GDM1 (cell line): Measurements from ENCODE around the gene TAOK1.

Source experiments
- DNase-seq: peaks from one replicate; lab custom pipeline; 2025; lab: John Stamatoyannopoulos, UW

Gene TAOK1

DNA sequence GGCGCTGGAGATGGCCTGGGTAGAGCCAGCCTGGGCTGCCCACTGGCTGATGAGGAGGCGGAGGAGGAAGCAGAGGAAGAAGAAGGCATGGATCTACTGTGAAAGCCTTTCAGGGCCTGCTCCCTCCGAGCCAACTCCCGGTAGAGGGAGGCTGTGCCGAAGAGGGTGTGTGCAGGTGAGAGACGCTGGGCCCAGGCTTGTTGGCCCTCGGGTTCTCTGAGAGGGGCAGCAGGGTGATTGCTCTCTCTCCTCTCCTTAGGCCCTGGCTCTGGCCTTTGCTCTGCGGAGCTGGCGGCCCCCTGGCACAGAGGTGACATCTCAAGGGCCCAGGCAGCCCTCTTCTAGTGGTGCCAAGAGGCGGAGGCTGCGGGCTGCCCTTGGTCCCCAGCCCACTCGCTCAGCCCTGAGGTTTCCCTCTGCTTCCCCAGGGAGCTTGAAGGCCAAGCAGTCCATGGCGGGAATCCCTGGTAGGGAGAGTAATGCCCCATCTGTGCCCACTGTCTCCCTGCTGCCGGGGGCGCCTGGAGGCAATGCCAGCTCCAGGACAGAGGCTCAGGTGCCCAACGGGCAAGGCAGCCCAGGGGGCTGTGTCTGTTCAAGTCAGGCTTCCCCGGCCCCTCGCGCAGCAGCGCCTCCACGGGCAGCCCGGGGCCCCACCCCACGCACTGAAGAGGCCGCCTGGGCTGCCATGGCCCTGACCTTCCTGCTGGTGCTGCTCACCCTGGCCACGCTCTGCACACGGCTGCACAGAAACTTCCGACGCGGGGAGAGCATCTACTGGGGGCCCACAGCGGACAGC lies 181.9 kb downstream of the TAOK1 start:
- DNase-seq = no peak

DNA sequence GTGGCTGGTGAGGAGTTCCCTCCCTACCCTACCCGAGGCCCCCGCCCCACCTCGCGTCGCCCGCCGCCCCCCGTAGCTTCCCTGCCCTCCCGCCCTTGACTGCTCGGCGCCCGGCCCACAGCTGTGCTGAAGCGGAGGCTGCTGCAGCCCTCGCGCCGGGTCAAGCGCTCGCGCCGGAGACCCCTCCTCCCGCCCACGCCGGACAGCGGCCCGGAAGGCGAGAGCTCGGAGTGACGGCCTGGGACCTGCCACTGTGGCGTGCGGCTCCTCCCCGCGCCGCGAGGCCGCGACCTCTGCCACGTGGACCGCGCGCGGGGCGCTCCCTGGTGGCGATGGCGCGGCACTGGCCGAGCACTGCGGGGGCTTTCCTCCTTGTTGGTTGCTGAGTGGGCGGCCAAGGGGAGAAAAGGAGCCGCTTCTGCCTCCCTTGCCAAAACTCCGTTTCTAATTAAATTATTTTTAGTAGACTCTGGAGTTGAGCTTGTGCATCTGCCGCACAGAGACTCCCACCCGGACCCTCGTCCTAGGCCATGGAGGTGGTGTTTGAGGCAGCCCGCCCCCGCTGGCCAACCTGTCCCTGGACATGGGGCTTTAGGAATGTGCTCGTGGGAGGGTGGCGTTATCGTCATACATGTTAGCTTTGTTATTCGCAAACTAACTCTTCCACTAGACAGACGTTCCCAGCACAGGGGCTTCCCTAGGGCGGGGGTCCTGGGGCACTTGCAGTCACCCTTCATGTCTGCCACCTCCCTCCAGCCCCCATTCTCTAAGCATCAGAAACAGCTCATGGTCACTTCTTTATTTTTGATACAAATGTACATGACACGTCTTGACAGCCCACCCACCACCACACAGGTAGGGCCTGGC lies 182.8 kb downstream of the TAOK1 start:
- DNase-seq = no peak

DNA sequence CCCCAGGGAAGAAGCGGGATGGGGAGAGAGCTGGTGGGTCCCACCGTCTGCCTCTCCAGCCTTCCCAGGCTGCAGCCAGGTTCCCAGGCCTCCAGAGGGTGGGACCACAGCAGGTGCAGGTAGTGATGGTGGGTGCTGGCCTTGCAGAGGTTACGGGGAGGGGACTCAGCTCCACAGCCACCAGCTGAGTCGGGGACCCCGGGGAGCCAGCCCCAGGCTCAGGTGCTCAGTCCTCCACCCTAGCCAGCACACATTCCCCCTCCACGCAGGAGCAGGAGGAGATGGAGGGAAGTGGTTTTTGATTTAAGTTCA lies 183.4 kb downstream of the TAOK1 start:
- no peak for DNase-seq

DNA sequence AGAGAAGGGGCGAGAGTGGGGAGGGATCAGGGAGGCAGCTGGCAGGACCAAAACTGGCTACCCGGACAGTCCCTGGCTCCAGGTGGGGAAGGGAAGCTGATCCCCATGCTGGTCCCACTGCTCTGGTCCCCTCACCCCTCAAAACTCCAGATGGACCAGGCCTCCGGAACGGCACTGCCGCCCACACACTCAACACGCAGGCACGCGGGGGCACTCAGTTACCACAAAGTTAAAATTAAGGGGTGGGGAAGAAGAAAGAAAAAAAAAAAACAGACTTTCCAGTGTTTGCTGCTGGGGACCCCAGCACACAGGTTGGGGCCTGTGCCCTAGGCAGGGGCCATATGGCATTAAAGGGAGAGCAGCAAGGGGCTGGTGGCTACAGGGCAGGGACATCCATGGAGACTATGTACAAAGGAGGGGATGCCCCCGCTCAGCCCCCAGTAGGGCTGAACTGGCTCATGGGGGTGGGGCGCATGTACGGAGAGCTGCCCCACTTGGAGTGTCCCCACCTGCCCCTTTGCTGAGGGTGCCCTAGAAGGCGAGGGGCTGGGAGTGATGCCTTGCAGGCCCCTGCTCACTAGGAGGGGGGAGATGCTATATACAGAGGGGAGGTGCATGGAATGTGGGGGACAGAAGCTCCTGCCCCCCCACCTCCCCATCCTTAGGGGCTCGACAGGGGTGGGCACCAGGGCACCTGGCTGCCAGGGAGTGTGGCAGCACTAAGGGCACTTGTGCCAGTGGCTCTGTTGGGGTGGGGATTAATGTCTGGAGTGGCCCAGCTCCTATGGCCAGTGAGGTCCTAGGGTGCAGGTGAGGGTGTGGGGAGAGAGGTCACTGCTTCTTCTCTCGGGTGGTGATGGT lies 183.9 kb downstream of the TAOK1 start:
- no peak for DNase-seq

DNA sequence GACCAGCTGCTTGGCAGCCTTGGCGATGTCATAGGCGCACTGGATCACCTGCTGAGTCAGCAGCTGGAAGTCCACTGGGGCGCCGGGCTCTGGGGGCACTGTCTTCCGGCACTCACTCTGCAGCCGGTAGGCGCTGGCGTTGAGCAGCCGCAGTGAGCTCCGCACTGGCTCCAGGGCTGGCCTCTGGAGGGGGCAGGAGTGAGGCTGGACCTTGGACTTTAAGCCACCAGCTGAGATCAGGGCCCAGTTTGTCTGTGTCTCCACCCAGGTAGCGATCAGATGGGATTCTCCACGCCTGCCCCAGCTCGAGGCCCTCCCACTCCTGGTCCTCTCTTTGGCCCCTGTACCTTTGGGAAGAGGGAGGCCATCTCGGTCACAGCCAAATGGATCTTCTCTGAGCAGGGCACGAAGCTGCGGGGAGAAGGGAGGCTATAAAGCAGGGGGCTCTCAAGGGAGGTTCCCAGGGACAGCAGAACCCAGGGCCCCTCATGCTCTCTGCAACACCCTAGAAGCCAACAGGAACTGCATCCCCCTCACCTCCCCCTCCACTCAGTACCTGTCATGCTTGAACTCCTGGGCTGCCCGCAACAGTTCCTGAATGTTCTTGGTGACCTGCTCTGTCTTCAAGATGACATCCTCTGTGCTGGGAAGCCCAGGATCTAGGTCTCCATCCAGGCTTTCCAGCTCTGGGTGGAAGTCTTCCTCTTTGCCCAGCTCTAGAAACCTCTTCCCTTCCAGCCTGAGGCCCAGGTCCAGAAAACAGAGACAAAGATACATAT lies 184.8 kb downstream of the TAOK1 start:
- no peak for DNase-seq

DNA sequence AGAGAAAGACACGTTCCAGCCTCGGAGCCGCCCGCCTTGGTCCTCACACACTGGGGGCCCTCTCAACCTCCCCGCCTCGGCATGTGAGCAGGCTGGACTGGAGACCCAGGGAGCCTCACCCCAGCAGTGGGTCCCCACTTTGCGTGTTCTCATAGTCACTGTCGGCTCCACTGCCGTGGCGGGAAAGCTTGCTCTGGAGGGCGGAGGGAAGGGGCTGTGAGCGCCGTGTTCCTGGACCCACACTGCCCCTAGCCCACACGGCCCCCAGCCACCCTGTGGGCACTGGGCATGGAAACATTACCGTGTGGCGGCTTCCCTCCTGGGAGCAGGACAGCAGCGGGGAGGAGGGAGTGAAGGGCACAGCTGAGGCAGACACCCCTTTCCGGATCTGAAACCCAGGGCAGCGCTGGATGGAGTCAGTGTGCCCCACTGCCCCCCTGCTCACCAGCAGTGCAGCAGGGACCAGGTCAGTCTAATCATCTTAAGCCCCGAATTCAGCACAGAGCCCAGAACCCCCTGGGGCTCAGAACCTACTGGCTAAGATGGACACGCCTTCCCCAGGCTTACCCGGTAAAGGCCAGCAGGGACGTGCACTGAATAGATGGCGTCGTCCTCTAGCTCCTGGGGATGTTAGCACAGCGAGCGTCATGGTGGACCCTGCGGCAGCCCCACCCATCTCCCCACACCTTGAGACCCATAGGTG lies 185.5 kb downstream of the TAOK1 start:
- no peak for DNase-seq

DNA sequence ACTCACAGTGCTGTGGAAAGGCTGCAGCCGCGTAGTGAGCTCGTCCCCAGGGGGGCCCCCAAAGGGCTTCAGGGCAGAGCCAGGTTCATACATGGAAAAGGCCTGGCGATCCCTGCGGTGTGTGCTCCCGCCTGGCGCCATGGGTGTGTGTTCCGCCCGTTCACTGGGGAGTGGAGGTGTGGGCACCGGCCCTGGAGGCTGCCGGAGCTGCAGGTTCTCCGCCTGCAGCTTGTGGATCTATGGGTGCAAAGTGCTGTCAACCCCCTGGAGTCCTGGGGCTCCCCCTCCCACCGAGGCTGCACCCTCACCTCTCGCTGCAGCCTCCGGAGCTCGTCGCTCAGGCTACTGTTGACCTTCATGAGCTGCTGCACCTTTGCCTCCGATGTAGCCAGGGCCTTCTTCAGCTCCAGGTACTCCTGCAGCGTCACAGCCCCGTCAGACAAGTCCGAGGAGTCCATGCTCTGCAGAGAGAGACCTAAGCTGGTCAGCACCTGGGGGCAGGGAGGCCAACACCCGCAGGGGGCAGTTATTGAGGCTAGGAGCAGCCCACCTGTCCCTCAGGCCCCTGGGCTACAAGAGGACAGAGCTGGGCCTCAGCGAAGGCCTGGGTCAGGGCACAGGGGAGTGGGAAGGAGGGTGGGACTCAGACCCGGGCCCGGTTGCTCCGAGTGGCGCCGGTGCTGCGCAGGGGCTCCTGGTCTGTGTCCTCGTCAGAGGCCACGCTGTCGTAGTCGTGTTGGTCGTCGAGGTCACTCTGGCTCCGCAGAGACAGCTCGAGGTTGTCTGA lies 186.2 kb downstream of the TAOK1 start:
- DNase-seq = no peak

DNA sequence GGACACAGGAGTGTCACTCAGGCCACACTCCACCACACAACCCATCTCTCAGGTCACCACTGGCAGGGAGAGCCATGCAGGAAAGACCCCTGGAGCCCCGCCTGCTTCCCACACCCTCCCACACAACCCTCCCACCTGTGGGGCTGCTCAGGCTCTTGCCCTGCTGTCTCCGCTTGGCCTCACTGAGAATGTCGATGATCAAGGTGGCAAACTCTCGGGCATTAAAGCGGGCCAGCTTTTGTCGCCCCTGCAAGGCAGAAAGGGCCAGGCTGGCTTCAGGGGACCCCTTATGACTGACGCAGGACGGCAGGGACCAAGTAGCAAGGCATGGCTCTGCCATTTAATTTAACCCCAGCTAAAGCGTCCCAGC lies 186.8 kb downstream of the TAOK1 start:
- no peak for DNase-seq

DNA sequence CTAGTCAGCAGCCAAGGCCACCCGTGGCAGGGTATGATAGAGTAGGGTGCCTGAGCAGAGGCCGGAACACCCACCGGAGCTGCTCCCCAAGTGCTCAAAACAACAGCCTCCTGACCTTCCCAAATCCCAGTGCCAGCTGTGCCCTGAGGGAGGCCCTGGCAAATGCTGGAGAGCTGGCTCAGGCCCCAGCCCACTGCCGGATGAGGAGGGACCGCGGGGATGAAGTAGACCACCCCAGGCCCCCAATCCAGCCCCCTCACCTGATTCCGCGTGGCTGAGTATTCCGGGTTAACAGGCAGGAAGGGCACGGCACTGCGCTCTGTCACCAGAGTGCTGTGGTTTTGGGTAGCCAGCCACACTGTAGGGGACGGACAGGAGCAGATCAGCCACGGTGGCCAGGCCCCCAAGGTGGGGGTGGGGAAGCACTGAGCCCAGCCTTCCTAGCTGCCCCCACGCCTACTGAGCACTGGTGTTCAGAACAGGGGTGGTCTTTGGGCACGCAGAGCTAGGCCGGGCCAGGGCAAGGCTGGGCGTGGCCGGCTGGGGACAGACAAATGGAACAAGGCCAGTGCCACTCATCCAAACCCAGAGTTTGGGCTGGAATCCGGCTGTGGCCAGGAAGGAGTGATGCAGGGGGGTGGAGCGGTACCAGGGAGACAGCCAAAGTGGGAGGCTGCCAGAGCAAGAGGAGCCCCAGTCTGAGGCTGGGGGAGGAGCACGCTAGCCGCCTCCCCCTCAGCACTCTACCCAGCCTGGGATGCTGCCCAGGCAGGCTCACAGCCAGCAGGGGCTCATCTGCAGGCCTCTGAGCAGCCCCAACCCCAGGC lies 187.4 kb downstream of the TAOK1 start:
- no peak for DNase-seq

DNA sequence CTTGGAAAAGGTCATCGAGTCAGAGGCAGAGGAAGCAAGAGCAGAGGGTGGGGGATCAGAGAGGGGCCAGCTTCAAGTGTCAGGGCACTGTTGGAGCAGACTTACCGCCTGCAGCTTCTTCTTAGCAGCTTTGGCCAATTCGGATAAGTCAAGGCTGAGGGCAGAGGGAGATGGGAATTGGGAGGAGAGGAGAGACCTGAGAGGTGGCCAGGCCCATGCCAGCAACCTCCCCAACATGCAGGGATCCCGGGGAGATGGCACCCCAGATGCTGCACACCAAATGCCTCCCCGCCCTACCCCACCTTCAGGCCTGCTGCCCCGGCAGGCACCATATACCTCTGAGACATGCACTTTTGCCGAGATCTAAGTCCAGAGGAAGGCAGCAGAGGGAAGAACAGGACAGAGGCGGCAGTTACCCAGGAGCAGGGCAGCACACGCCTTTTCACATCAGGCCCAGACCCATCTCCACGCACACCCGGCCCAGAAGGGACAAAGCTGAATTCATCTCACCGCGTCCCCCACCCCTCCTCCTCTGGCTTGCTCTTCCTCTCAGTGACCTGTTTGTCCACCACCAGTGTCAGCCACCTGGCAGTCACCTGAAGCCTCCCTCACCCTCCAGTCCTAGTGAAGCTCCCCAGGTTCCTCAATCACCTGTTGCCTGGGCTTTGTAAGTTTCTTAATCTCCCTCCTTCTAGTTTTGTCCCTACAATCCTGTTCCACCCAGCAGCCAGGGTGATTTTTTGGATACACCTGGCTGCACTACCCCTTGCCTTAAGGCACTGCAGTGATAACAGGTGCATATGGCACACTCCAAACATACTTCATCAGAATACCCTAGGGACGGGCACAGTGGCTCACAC lies 188.7 kb downstream of the TAOK1 start:
- DNase-seq = no peak

DNA sequence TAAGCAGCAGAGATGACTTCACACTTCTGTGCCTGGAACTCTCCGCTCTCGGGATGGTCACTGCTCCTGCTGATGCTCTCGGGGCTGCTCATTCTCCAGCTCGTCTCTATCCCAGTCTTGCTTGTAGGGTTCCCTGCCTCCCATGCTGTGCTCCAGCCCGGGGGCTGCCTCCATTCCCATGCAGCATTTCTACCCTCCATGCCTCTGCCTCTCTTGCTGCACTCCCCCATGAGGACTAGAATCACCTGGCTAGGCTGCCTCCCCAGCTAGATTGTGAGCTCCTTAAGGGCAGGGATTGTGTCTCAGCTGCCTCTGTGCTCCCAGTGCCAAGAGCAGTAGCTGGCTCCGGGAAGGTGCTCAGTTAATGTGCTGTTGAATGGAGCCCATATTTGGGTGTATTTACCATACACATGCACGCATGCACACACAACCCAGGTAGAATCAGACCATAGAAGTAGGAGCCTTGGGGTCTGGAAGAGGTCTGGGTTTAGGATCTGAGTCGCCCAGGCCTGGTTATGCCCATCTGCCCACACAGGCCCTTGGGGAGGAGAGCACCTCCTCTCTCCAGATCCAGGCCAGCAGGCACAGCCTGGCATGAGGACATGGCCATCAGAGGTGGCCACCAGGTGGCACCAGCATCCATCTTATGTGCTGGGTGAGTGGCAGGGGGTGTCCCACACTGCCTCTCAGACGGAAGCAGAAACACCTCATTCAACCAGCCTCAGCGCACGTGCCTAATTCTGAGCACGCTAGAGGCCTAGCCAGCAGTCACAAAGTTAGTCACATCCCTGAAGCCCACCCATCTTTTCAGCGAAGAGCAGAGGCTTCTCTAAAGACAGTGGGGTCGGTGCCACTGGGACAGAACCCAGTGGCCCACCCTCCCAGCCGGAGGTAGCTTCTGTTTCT lies 190.0 kb downstream of the TAOK1 start:
- DNase-seq = peak; percentile 61

DNA sequence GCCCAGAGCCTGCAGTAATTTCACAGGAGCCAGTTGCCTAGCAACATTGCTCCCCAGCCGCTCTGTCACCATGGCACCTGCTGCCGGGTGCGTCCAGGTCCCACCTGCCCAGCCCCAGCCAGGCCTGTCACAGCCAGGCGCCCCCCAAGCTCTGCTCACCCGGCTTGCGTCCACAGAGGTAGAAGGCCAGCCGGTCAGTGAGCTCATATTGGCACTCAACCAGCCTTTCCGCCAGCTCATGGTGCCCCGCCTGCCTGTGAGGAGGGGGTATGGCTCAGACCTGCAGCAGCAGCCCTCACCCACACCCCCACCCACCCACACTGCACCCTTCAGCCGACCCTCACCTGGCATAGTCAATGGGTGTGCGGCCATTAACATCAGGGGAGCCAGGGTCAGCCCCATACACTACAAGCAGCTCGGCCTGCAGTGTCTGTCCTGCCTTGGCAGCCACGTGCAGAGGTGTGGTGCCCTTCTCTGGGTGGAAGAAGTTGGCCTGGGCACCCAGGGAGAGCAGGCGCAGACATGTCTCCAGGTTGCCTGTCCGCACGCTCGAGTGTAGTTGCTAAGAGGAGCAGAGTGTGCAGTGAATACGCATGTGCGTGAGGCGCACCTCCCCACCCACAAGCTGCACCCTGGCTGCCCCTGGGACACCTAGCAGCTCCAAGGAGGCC lies 191.6 kb downstream of the TAOK1 start:
- no peak for DNase-seq

DNA sequence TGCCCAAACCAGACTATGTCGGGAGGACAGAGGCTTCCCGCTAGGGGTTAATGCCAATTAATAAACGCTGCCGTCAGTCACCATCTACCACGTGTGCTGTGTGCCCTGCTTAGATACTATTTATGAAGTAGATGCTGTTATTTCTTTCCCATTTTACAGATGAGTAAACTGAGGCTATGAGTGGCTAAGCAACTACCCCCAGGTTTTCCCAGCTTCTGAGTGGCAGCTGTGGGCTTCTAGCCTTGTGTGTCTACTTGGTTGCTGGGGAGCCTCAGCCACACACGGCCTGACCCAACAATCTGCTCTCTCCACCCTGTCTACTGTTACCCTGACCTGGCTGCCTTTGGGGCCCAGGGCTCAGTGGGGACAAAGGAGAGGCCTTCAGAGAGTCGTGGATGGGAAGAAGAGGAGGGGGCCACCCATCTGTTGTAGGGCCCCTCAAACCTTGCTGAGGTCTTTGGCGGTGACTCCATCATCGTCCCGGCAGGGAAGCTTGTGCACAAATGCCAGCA lies 192.1 kb downstream of the TAOK1 start:
- DNase-seq = no peak

DNA sequence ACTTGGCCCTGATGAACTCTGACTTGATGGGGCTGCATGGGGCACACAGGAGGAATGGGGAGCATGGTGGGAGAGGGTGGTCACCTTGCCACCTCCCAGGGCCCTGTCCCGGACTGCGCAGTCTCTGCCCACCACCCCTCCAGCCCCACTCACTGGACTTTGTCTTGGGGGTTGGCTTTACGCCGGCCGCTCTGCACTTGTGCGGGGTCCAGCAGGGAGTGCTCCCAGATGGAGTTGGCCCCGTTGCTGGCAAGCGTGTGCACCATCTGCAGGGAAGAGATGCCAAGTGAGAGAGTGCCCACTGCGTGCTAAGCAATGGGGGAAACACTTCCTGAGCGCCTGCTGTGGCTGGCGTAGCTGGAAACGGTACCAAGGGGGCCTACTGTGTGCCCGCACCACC lies 192.6 kb downstream of the TAOK1 start:
- DNase-seq = no peak

DNA sequence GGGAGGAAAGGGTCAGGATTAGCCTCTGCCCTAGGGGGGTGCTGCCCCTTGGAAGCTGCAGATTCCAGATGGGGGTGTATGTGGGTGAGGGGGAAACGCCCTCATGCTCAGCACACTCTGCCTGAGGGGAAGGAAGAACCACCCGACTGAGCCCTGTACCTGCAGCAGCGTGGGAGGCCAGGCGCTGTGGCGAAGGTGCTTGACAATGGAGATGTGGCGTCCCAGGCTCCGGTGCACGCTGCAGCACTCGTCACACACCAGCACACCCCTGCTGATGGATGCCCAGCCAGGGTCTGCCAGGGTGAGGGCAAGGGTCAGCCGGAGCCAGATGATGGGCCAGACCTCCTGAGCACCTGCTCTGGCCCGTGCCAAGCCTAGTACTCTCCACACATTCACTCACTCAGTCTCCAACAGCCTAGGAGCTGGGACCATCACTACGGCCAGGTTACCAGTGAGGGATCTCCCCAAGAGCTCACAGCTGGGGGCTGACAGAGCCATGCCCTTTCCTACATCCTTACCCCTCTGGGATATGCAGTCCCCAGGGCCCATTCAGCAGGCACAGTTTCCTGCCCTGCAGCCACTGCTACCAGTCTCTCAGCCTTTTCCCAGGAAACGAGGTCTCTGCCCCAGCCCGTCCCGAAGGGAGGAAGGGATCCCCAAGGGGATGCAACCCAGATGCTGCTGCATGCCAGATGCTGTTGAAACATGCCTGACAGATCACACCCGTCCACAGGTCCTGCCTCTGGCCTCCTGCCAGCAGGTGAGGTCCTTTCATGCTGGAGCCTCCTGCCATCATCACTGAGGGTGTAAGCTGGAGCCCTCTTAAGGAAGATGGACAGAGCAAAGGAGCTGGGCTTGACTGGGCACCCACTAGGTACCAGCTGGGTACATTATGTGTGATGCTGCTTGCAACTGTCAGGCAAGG lies 193.4 kb downstream of the TAOK1 start:
- no peak for DNase-seq
